ENCODE results near the gene NR0B2.

GRCh38 chr1:26912147-26912490 lies 1.7 kb downstream of the NR0B2 start:
- TF ChIP-seq CEBPB (IDR thresholded peaks at IDR 0.05; ENCODE audit: borderline replicate concordance in 1 of 2, low read depth in 2 of 2, low read length in 2 of 2) (no peak), EZH2 (IDR thresholded peaks at IDR 0.05; ENCODE audit: borderline replicate concordance, control insufficient read depth, low read depth, low read length) (no peak), ZZZ3 (IDR thresholded peaks at IDR 0.05; ENCODE audit: control insufficient read depth, insufficient read length, low read depth) (no peak), SP1 (IDR thresholded peaks at IDR 0.05; ENCODE audit: low read depth, low read length) (no peak), CTCF (IDR thresholded peaks at IDR 0.05 in 2 of 3, conservative IDR thresholded peaks at IDR 0.05 in 1 of 3; ENCODE audit: control insufficient read depth in 2 of 3, extremely low read depth in 1 of 3, insufficient read depth in 1 of 3, low read depth in 3 of 3, low read length in 3 of 3) (no peak), SUZ12 (IDR thresholded peaks at IDR 0.05; ENCODE audit: unreplicated experiment) (no peak), TARDBP (IDR thresholded peaks at IDR 0.05; ENCODE audit: borderline replicate concordance) (no peak), POLR2A (IDR thresholded peaks at IDR 0.05; ENCODE audit: low read depth, low read length) (no peak), TAF1 (IDR thresholded peaks at IDR 0.05; ENCODE audit: borderline replicate concordance, low read depth, low read length) (no peak), EP300 (IDR thresholded peaks at IDR 0.05; ENCODE audit: borderline replicate concordance in 1 of 2, control insufficient read depth in 1 of 2, low read depth in 2 of 2, low read length in 2 of 2) (no peak)
